HCT116 (cell line): ENCODE measurements around the gene SMAD2. TPM values are rescaled to one million over a fixed set of nuclear protein-coding genes. Genes with fewer than 3 reads are reported as not detected.

Experiments used
- ATAC-seq: fragments of 200-7000 bp; cut with Tn5 transposase; 2 replicates; pipeline ENCODE4 v1.9.1; 2020; ENCODE audit warnings: mild to moderate bottlenecking, moderate library complexity
- BruUV-seq: library from RNA; stranded (reverse); fragments of 400-500 nt; replicated peaks from 2 replicates; lab custom pipeline; 2021; lab: Mats Ljungman, UMichigan
- CTCF ChIA-PET: fragments of 300-600 bp; sonication (Branson Sonifier 250); formaldehyde crosslinking; loops from one replicate; lab custom pipeline; 2021; ENCODE audit warnings: antibody characterized with exemption; lab: Charles Lee
- POLR2A ChIA-PET: fragments of 300-600, 350-600 bp; sonication (Branson Sonifier 250); formaldehyde crosslinking; loops from one replicate; lab custom pipeline; 2021; ENCODE audit warnings: antibody characterized with exemption; lab: Charles Lee
- RAD21 ChIA-PET, 2 experiments: fragments of 300-600 bp; sonication (Branson Sonifier 250); formaldehyde crosslinking; loops; one replicate each; lab custom pipeline; 2023; ENCODE audit warnings: low total read pairs in 2 of 2; ENCODE audit not compliant: uncharacterized antibody in 2 of 2, unreplicated experiment in 2 of 2, low non-redundant PET in 1 of 2; lab: Charles Lee
- DNase-seq: peaks from one replicate; pipeline ENCODE4 v3.0.0-alpha.2; 2010; ENCODE audit warnings: low read depth, low spot score
- H2AFZ ChIP-seq: fragments of 200-600 bp; shearing (Covaris generic), sonication (generic); 2 replicates; pipeline ENCODE4 v1.6.1; 2017; ENCODE audit warnings: low read depth, mixed run types, mixed read lengths, antibody characterized with exemption, low read length; ENCODE audit not compliant: poor library complexity, severe bottlenecking
- H3K27ac ChIP-seq: 2 replicates; pipeline ENCODE4 v1.5.1; 2012; ENCODE audit warnings: low read depth, low read length
- H3K27me3 ChIP-seq: fragments of 200-600 bp; sonication (generic); 2 replicates; pipeline ENCODE4 v1.6.1; 2016; ENCODE audit warnings: mixed run types, low read length, mixed read lengths; ENCODE audit not compliant: insufficient read depth
- H3K36me3 ChIP-seq, 2 experiments: fragments of 200-500 bp in 1 of 2; fragments of 200-600 bp in 1 of 2; sonication (Bioruptor generic) in 1 of 2; sonication (generic) in 1 of 2; 2 replicates each; pipeline versions ENCODE4 v1.5.1 to v1.6.1; 2014 to 2016; ENCODE audit warnings: low read length in 2 of 2, inconsistent platforms in 1 of 2, mixed read lengths in 1 of 2, mixed run types in 1 of 2; ENCODE audit not compliant: insufficient read depth in 2 of 2, control insufficient read depth in 1 of 2
- H3K4me1 ChIP-seq, 2 experiments: fragments of 200-600 bp in 1 of 2; sonication (generic) in 1 of 2; 2 replicates each; pipeline versions ENCODE4 v1.5.1 to v1.6.1; 2012 to 2017; ENCODE audit warnings: low read length in 2 of 2, inconsistent platforms in 1 of 2, mild to moderate bottlenecking in 1 of 2, mixed read lengths in 1 of 2, mixed run types in 1 of 2, moderate library complexity in 1 of 2; ENCODE audit not compliant: insufficient read depth in 2 of 2, control insufficient read depth in 1 of 2
- H3K4me2 ChIP-seq: fragments of 200-600 bp; sonication (generic); 2 replicates; pipeline ENCODE4 v1.6.1; 2017; ENCODE audit warnings: mixed run types, low read length, mixed read lengths
- H3K4me3 ChIP-seq, 2 experiments: fragments of 200-600 bp in 1 of 2; sonication (generic) in 1 of 2; replicated peaks in 1 of 2; 2 replicates each; pipeline ENCODE4 v1.5.1; 2011 to 2016; ENCODE audit warnings: low read length in 2 of 2, control low read depth in 1 of 2, low read depth in 1 of 2, mild to moderate bottlenecking in 1 of 2, mixed read lengths in 1 of 2, mixed run types in 1 of 2
- H3K79me2 ChIP-seq: fragments of 200-600 bp; sonication (generic); 2 replicates; pipeline ENCODE4 v1.6.1; 2017; ENCODE audit warnings: mild to moderate bottlenecking, mixed run types, low read length, moderate library complexity, mixed read lengths; ENCODE audit not compliant: insufficient read depth
- H3K9ac ChIP-seq: fragments of 200-600 bp; sonication (generic); 2 replicates; pipeline ENCODE4 v1.6.1; 2016; ENCODE audit warnings: low read length, mixed read lengths
- H3K9me2 ChIP-seq: fragments of 200-600 bp; sonication (generic), shearing (Covaris generic); 2 replicates; pipeline ENCODE4 v1.6.1; 2017; ENCODE audit warnings: mixed run types, mild to moderate bottlenecking, moderate library complexity; ENCODE audit not compliant: insufficient read depth
- H3K9me3 ChIP-seq, 2 experiments: fragments of 200-500 bp in 1 of 2; fragments of 200-600 bp in 1 of 2; sonication (Bioruptor generic) in 1 of 2; sonication (generic) in 1 of 2; 2 replicates each; pipeline ENCODE4 v1.6.1; 2014 to 2017; ENCODE audit warnings: low read length in 2 of 2, mixed read lengths in 2 of 2, inconsistent platforms in 1 of 2, low read depth in 1 of 2, mild to moderate bottlenecking in 1 of 2, mixed run types in 1 of 2, moderate library complexity in 1 of 2; ENCODE audit not compliant: control insufficient read depth in 1 of 2, insufficient read depth in 1 of 2
- H4K20me1 ChIP-seq: fragments of 200-600 bp; sonication (generic), shearing (Covaris generic); 2 replicates; pipeline ENCODE4 v1.6.1; 2017; ENCODE audit warnings: mixed run types, mild to moderate bottlenecking, moderate library complexity; ENCODE audit not compliant: insufficient read depth
- CBX3 ChIP-seq: IDR thresholded peaks from 2 replicates; pipeline ENCODE4 v1.6.1; 2012; ENCODE audit warnings: low read depth
- CEBPB ChIP-seq: IDR thresholded peaks from 2 replicates; pipeline ENCODE4 v1.6.1; 2012; ENCODE audit warnings: low read depth
- CTCF ChIP-seq, 3 experiments: fragments of 200-600 bp in 1 of 3; sonication (generic) in 1 of 3; IDR thresholded peaks in 2 of 3; conservative IDR thresholded peaks in 1 of 3; 2 replicates each; pipeline ENCODE4 v1.5.1; 2012 to 2017; ENCODE audit warnings: low read depth in 2 of 3, low read length in 2 of 3, antibody characterized with exemption in 1 of 3, borderline replicate concordance in 1 of 3, control low read depth in 1 of 3, mild to moderate bottlenecking in 1 of 3, mixed read lengths in 1 of 3, mixed run types in 1 of 3, moderate library complexity in 1 of 3; ENCODE audit not compliant: insufficient read depth in 1 of 3
- ELF1 ChIP-seq: IDR thresholded peaks from 2 replicates; pipeline ENCODE4 v1.6.1; 2012; ENCODE audit warnings: low read depth, borderline replicate concordance
- EZH2 ChIP-seq: fragments of 200-600 bp; sonication (generic); IDR thresholded peaks from 2 replicates; pipeline ENCODE4 v1.6.1; 2017; ENCODE audit warnings: antibody characterized with exemption, mixed run types
- EZH2phosphoT487 ChIP-seq: fragments of 200-600 bp; IDR thresholded peaks from 2 replicates; pipeline ENCODE4 v1.6.1; 2018; ENCODE audit warnings: antibody characterized with exemption, borderline replicate concordance
- FOSL1 ChIP-seq: IDR thresholded peaks from 2 replicates; pipeline ENCODE4 v1.6.1; 2012; ENCODE audit warnings: low read depth
- JUND ChIP-seq: IDR thresholded peaks from 2 replicates; pipeline ENCODE4 v1.6.1; 2012
- MAX ChIP-seq: IDR thresholded peaks from 2 replicates; pipeline ENCODE4 v1.6.1; 2012
- POLR2A ChIP-seq: IDR thresholded peaks from 2 replicates; pipeline ENCODE4 v1.7.0; 2011; ENCODE audit warnings: borderline replicate concordance; ENCODE audit not compliant: insufficient read depth, insufficient read length; ENCODE audit errors: extremely low read depth
- POLR2AphosphoS5 ChIP-seq: IDR thresholded peaks from 2 replicates; pipeline ENCODE4 v1.6.1; 2011; ENCODE audit warnings: mild to moderate bottlenecking, low read depth, low read length, moderate library complexity
- RAD21 ChIP-seq: IDR thresholded peaks from 2 replicates; pipeline ENCODE4 v1.6.1; 2012; ENCODE audit warnings: low read depth, mild to moderate bottlenecking
- REST ChIP-seq: IDR thresholded peaks from 2 replicates; pipeline ENCODE4 v1.6.1; 2012; ENCODE audit warnings: low read depth
- SP1 ChIP-seq: IDR thresholded peaks from 2 replicates; pipeline ENCODE4 v1.6.1; 2012; ENCODE audit warnings: low read depth
- SRF ChIP-seq: IDR thresholded peaks from 2 replicates; pipeline ENCODE4 v1.6.1; 2012; ENCODE audit warnings: low read depth
- TCF7L2 ChIP-seq: IDR thresholded peaks from 2 replicates; pipeline ENCODE4 v1.7.0; 2011; ENCODE audit warnings: borderline replicate concordance, inconsistent platforms; ENCODE audit not compliant: insufficient read depth, insufficient read length; ENCODE audit errors: extremely low read depth
- YY1 ChIP-seq: IDR thresholded peaks from 2 replicates; pipeline ENCODE4 v1.6.1; 2011; ENCODE audit warnings: low read length, low read depth, moderate library complexity, mild to moderate bottlenecking; ENCODE audit not compliant: insufficient replicate concordance; ENCODE audit errors: extremely low read depth
- ZBTB33 ChIP-seq: IDR thresholded peaks from 2 replicates; pipeline ENCODE4 v1.6.1; 2011; ENCODE audit warnings: mild to moderate bottlenecking, low read length, moderate library complexity; ENCODE audit not compliant: insufficient replicate concordance; ENCODE audit errors: extremely low read depth
- ZFX ChIP-seq: fragments of 450-650 bp; IDR thresholded peaks from 2 replicates; pipeline ENCODE4 v1.6.1; 2017
- ZNF274 ChIP-seq: fragments of 200-500 bp; sonication (Bioruptor generic); IDR thresholded peaks from 2 replicates; pipeline ENCODE4 v1.6.1; 2014; ENCODE audit warnings: mild to moderate bottlenecking, low read depth, low read length, inconsistent platforms
- intact Hi-C: fragments of 100-400 bp; cut with micrococcal nuclease; formaldehyde crosslinking; loops from 2 replicates; pipeline ENCODE4 v1.10.0; 2022
- total RNA-seq: library from RNA; stranded (reverse); gene quantifications from one replicate; pipeline ENCODE4 v1.2.1, GENCODE V29; 2021; ENCODE audit not compliant: unreplicated experiment

SMAD2 gene
- total RNA-seq, 1 experiment from 2014 or later = 130 TPM

- DNase-seq (no peak), ATAC-seq (no peak)
- intact Hi-C loops = no loop called here
- H3K36me3 ChIP-seq = peaks cover 0 to 2% of the 10 kb centered on the region in 2 experiments; a peak in 2 of 4 replicates
- no TSS peak for BruUV-seq
- H3K27me3 ChIP-seq = no peaks in the 10 kb centered on the region
- H2AFZ ChIP-seq = no peak overlapping the region
- H3K27ac ChIP-seq = no peak overlapping the region
- peaks cover 65% of the 10 kb centered on the region for H3K79me2 ChIP-seq
- ChIA-PET CTCF (no interaction called here), RAD21 (no interaction called here), POLR2A (no interaction called here)
- H3K4me1 ChIP-seq = peaks cover 0 to 6% of the 10 kb centered on the region in 2 experiments; a peak in 1 of 4 replicates
- no peak overlapping the region for H3K4me2 ChIP-seq
- no peak overlapping the region for H3K9ac ChIP-seq
- H3K9me3 ChIP-seq = no peaks in the 10 kb centered on the region
- no peak for TF ChIP-seq FOSL1
- no peak for TF ChIP-seq CEBPB
- no peak for TF ChIP-seq TCF7L2
- no peak for TF ChIP-seq YY1
- no peak for TF ChIP-seq ELF1
- TF ChIP-seq REST = no peak
- no peak for TF ChIP-seq EZH2
- no peak for TF ChIP-seq CBX3
- TF ChIP-seq EZH2phosphoT487 = no peak
- no peak for TF ChIP-seq POLR2A
- TF ChIP-seq JUND = no peak
- no peak for TF ChIP-seq SRF
- no peak for TF ChIP-seq SP1
- TF ChIP-seq ZFX = no peak
- no peak for TF ChIP-seq ZNF274
- TF ChIP-seq MAX = no peak
- TF ChIP-seq POLR2AphosphoS5 = no peak
- no peak for TF ChIP-seq CTCF (IDR thresholded peaks at IDR 0.05 in 2 of 3, conservative IDR thresholded peaks at IDR 0.05 in 1 of 3; ENCODE audit: borderline replicate concordance in 1 of 3, insufficient read depth in 1 of 3, low read depth in 2 of 3, low read length in 2 of 3)
- no peak for TF ChIP-seq RAD21
- no peak for TF ChIP-seq ZBTB33
- no peak overlapping the region for H3K4me3 ChIP-seq
- no peaks in the 10 kb centered on the region for H3K9me2 ChIP-seq
- peaks cover 2% of the 10 kb centered on the region; the same call in 1 of the 2 replicates for H4K20me1 ChIP-seq
These were observed 59.2 kb downstream of the SMAD2 start for GRCh38 chr18:47871288-47871687.
